MCF 10A (cell line): ENCODE measurements around the gene STXBP1. TPM values are rescaled to one million over a fixed set of nuclear protein-coding genes. Genes with fewer than 3 reads are reported as not detected.
A peak's percentile ranks its signal among the peaks of the same experiment; 100 is the strongest.

Experiments used
- BruUV-seq: library from RNA; stranded (reverse); fragments of 400-500 nt; replicated peaks from 2 replicates; lab custom pipeline; 2021; lab: Mats Ljungman, UMichigan
- CTCF ChIA-PET: fragments of 300-600 bp; sonication (Branson Sonifier 250); formaldehyde crosslinking; extraction: SDS; loops from one replicate; lab custom pipeline; 2021; ENCODE audit warnings: antibody characterized with exemption, inconsistent platforms; lab: Yijun Ruan, JAX
- POLR2A ChIA-PET: fragments of 300-600, 350-650 bp; sonication (Branson Sonifier 250); formaldehyde crosslinking; extraction: SDS; loops from one replicate; lab custom pipeline; 2020; ENCODE audit warnings: antibody characterized with exemption, inconsistent platforms; lab: Yijun Ruan, JAX
- DNase-seq: peaks from one replicate; pipeline ENCODE4 v3.0.0-alpha.2; 2018; ENCODE audit not compliant: unreplicated experiment
- H3K27ac Mint-ChIP-seq: one replicate; pipeline ENCODE4 v1.8.0; 2022; ENCODE audit warnings: mild to moderate bottlenecking, low read depth, mixed read lengths; ENCODE audit not compliant: unreplicated experiment
- H3K27me3 Mint-ChIP-seq: one replicate; pipeline ENCODE4 v1.8.0; 2022; ENCODE audit warnings: mixed read lengths; ENCODE audit not compliant: insufficient read depth, unreplicated experiment
- H3K36me3 Mint-ChIP-seq: one replicate; pipeline ENCODE4 v1.8.0; 2022; ENCODE audit warnings: mild to moderate bottlenecking, moderate library complexity, mixed read lengths; ENCODE audit not compliant: insufficient read depth, unreplicated experiment
- H3K4me1 Mint-ChIP-seq: one replicate; pipeline ENCODE4 v1.8.0; 2022; ENCODE audit warnings: mixed read lengths; ENCODE audit not compliant: insufficient read depth, unreplicated experiment
- H3K4me3 Mint-ChIP-seq: one replicate; pipeline ENCODE4 v1.8.0; 2022; ENCODE audit warnings: mild to moderate bottlenecking, moderate library complexity, mixed read lengths; ENCODE audit not compliant: unreplicated experiment
- H3K9me3 Mint-ChIP-seq: one replicate; pipeline ENCODE4 v1.8.0; 2022; ENCODE audit warnings: mixed read lengths; ENCODE audit not compliant: unreplicated experiment
- CTCF ChIP-seq: fragments of 200-600 bp; IDR thresholded peaks from one replicate; pipeline ENCODE4 v1.8.0; 2022; ENCODE audit warnings: antibody characterized with exemption, mild to moderate bottlenecking; ENCODE audit not compliant: unreplicated experiment
- intact Hi-C: fragments of 100-400 bp; cut with micrococcal nuclease; formaldehyde crosslinking; loops from 2 replicates; pipeline ENCODE4 v1.14.1; 2022
- total RNA-seq: library from RNA; stranded (reverse); gene quantifications from 2 replicates; pipeline ENCODE4 v1.2.3, GENCODE V29; 2022

STXBP1 gene
- total RNA-seq, 1 experiment from 2014 or later, result 20.0 TPM

DNA sequence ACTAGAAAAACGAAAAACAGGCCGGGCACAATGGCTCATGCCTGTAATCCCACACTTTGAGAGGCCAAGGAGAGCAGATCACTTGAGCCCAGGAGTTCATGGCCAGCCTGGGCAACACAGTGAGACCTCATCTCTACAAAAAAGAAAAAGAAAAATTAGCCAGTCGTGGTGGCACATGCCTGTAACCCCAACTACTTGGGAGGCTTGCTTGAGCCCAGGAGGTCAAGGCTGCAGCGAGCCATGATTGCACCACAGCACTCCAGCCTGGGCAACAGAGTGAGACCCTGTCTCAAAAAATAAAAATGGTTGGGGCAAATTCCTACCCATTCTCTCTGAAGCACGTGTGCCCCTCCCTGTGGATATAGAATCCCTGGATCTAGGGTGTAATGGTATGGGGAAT lies 86.3 kb downstream of the STXBP1 start:
- Mint-ChIP-seq H3K4me1 (peaks cover 7% of the 10 kb centered on the region), H3K27me3 (no peaks in the 10 kb centered on the region), H3K36me3 (peaks cover 13% of the 10 kb centered on the region), H3K9me3 (no peaks in the 10 kb centered on the region), H3K4me3 (no peak overlapping the region), H3K27ac (no peak overlapping the region)
- BruUV-seq, result no TSS peak
- TF ChIP-seq CTCF, result no peak
- no peak for DNase-seq
- intact Hi-C loops, result no loop called here
- ChIA-PET CTCF (interaction anchor here (0.6 kb wide), 1 partner anchor 92 kb away, joined by 3 read pairs; no protein-coding TSS in a partner anchor), POLR2A (interaction anchor here (0.7 to 2.6 kb wide), 4 partner anchors 13 to 87 kb away, joined by 3 to 7 read pairs (median 4); partner anchors contain the start of gene STXBP1)

GRCh38 chr9:127698985-127699670 lies 87.1 kb downstream of the STXBP1 start:
- POLR2A ChIA-PET, result interaction anchor here (0.7 to 2.6 kb wide), 4 partner anchors 14 to 88 kb away, joined by 3 to 7 read pairs (median 4); partner anchors contain the start of gene STXBP1
- H3K27ac Mint-ChIP-seq, result peak overlapping the region; percentile 98
- H3K4me1 Mint-ChIP-seq, result peaks cover 7% of the 10 kb centered on the region
- peak; percentile 97 for DNase-seq
- intact Hi-C loops, result no loop called here
- TSS peak; percentile 84 for BruUV-seq
- H3K4me3 Mint-ChIP-seq, result peak overlapping the region; percentile 73
- TF ChIP-seq CTCF, result no peak
- CTCF ChIA-PET, result interaction anchor here (0.6 kb wide), 4 partner anchors 93 to 678 kb away, joined by 3 to 4 read pairs (median 3); no protein-coding TSS in a partner anchor
- peaks cover 13% of the 10 kb centered on the region for H3K36me3 Mint-ChIP-seq
- no peaks in the 10 kb centered on the region for H3K9me3 Mint-ChIP-seq
- H3K27me3 Mint-ChIP-seq, result no peaks in the 10 kb centered on the region

DNA sequence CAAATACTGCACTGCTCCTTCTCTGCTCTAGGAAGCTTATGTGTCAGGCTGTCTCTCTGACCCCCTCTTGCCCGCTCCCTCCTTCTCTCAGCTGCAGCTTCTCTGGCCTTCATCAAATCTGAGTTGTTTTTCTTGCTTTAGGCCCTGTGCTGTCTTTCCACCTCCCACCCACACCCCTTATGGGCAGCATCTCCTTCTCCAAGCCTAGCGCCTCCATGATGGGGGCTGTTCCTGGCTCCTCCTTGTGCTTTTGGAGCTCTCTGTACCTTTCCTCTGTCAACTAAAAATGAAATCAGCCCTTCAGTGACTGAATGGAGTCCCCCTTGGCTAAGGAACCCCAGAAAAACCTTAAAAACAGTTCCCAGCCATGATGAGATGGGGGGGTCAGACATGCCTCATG lies 88.1 kb downstream of the STXBP1 start:
- Mint-ChIP-seq H3K4me3 (no peak overlapping the region), H3K27me3 (no peaks in the 10 kb centered on the region), H3K27ac (no peak overlapping the region), H3K36me3 (peaks cover 13% of the 10 kb centered on the region), H3K4me1 (peaks cover 7% of the 10 kb centered on the region), H3K9me3 (no peaks in the 10 kb centered on the region)
- intact Hi-C loops, result no loop called here
- TF ChIP-seq CTCF, result no peak
- no TSS peak for BruUV-seq
- ChIA-PET POLR2A (interaction anchor here (2.6 kb wide), 1 partner anchor 89 kb away, joined by 7 read pairs; the partner anchor contains the start of gene STXBP1), CTCF (interaction anchor here (0.6 kb wide), 3 partner anchors 14 to 679 kb away, joined by 3 to 4 read pairs (median 3); no protein-coding TSS in a partner anchor)
- DNase-seq, result no peak

GRCh38 chr9:127700594-127701255 lies 88.6 kb downstream of the STXBP1 start:
- Mint-ChIP-seq H3K9me3 (no peaks in the 10 kb centered on the region), H3K4me3 (no peak overlapping the region), H3K4me1 (peaks cover 7% of the 10 kb centered on the region), H3K27ac (no peak overlapping the region), H3K36me3 (peaks cover 13% of the 10 kb centered on the region), H3K27me3 (no peaks in the 10 kb centered on the region)
- TF ChIP-seq CTCF, result no peak
- no peak for DNase-seq
- CTCF ChIA-PET, result interaction anchor here (0.6 to 0.7 kb wide), 2 partner anchors 15 to 71 kb away, joined by 3 read pairs; no protein-coding TSS in a partner anchor
- intact Hi-C loops, result no loop called here
- BruUV-seq, result no TSS peak
- POLR2A ChIA-PET, result interaction anchor here (2.6 kb wide), 1 partner anchor 89 kb away, joined by 7 read pairs; the partner anchor contains the start of gene STXBP1
